ENCODE data around the gene TPPP3.
A peak's percentile ranks its signal among the peaks of the same experiment; 100 is the strongest.

The TPPP3 gene

GRCh38 chr16:67393111-67393787 lies at the start of gene TPPP3:
TPPP3 (minus strand) TSS chr16:67393498; CDS start chr16:67391111, 2,387 bp downstream.
- no peak for DNase-seq

GRCh38 chr16:67442581-67443255 lies 49.4 kb upstream of the TPPP3 start:
- DNase-seq = no peak

GRCh38 chr16:67441907-67442306 lies 48.6 kb upstream of the TPPP3 start:
- no peak for DNase-seq

- DNase-seq = peak; percentile 85
Observed at GRCh38 chr16:67441271-67441753, 48.0 kb upstream of the TPPP3 start.

- DNase-seq = no peak
Observed at GRCh38 chr16:67438824-67439393, 45.6 kb upstream of the TPPP3 start.

GRCh38 chr16:67438098-67438791 lies 44.9 kb upstream of the TPPP3 start:
- DNase-seq = no peak

- no peak for DNase-seq
Observed at GRCh38 chr16:67437513-67437912, 44.2 kb upstream of the TPPP3 start.

GRCh38 chr16:67436640-67437193 lies 43.4 kb upstream of the TPPP3 start:
- DNase-seq = no peak

- no peak for DNase-seq
Observed at GRCh38 chr16:67435758-67436164, 42.5 kb upstream of the TPPP3 start.

- no peak for DNase-seq
Observed at GRCh38 chr16:67433131-67433719, 39.9 kb upstream of the TPPP3 start.

GRCh38 chr16:67432506-67432890 lies 39.2 kb upstream of the TPPP3 start:
- DNase-seq = no peak

- DNase-seq = no peak
Observed at GRCh38 chr16:67431775-67432505, 38.6 kb upstream of the TPPP3 start.

- DNase-seq = peak; percentile 51
Observed at GRCh38 chr16:67430977-67431774, 37.9 kb upstream of the TPPP3 start, which contains the start of gene HSD11B2. HSD11B2 (plus strand) TSS chr16:67431121; CDS start chr16:67431249, 128 bp downstream.

GRCh38 chr16:67430504-67430976 lies 37.2 kb upstream of the TPPP3 start:
- DNase-seq = peak; percentile 19

GRCh38 chr16:67429799-67430503 lies 36.7 kb upstream of the TPPP3 start:
- no peak for DNase-seq

- DNase-seq = no peak
Observed at GRCh38 chr16:67429053-67429798, 35.9 kb upstream of the TPPP3 start.

GRCh38 chr16:67428146-67428731 lies 34.9 kb upstream of the TPPP3 start:
- DNase-seq = peak; percentile 64

- no peak for DNase-seq
Observed at GRCh38 chr16:67426950-67427349, 33.7 kb upstream of the TPPP3 start.

- DNase-seq = no peak
Observed at GRCh38 chr16:67426022-67426421, 32.7 kb upstream of the TPPP3 start.
